Activated T-helper 1 cell treated with Interleukin-2 at 50 U/mL for 16 hours (primary cell): ENCODE data around the gene CD177.
"Not testable (repeated sequence)": the region's sequence is repeated elsewhere in the genome, so short reads cannot be mapped to it uniquely, and the experiment has no call there.

Experiments
- DNase-seq: peaks from one replicate; pipeline ENCODE4 v3.0.0-alpha.2; 2020; ENCODE audit warnings: low read depth

Gene CD177

DNA sequence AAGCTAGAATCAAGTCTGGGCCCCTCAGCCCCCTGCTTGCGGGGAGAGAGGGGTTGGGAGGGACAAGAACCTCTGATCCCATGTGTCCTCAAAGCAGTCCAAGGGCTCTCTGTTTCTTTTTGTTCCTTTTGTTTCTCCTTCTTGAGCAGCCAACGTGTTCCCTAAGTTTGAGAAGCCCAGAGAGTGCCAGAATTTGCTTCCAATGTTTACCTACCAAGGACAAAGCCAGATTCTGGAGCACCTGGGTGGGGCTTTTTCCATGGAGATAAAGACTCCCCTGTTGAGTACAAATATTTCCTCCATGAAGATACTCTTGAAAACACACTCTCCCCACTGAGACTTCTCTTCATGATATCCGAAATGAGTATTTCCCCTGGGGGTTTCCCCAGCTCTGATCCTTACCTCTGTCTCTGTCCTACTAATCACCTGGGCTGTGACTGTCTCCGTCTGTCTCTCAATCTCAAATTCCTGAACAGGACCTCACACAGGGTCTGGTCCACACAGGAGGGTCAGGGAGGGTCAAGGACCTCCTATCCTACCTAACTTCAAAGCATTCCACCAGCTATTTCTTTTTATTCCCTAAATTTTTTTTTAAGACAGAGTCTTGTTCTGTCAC is 27.4 kb downstream of the CD177 start:
- DNase-seq, result no peak

DNA sequence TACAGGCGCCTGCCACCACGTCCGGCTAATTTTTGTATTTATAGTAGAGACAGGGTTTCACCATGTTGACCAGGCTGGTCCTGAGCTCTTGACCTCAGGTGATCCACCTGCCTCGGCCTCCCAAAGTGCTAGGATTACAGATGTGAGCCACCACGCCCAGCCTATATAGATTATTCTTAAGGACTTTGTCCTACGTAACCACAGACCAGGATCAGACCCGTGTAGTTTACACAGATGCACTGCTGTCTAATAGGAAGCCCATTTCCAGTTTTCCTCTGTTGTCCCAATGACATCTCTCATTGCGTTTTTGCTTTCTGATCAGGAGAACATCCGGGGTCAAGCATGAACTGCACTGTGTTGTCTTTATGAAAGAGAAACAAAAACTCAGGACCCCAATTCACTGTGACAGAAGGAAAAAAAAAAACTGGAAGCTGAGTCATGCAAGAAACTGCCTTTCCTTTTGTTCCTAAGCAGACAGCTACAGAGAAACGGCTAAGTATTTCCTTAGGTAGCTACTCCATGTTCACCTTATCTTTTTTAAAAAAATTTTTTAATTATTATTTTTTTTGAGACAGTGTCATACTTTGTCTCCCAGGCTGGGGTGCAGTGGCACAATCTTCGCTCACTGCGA is 29.2 kb downstream of the CD177 start:
- not testable (repeated sequence) for DNase-seq

DNA sequence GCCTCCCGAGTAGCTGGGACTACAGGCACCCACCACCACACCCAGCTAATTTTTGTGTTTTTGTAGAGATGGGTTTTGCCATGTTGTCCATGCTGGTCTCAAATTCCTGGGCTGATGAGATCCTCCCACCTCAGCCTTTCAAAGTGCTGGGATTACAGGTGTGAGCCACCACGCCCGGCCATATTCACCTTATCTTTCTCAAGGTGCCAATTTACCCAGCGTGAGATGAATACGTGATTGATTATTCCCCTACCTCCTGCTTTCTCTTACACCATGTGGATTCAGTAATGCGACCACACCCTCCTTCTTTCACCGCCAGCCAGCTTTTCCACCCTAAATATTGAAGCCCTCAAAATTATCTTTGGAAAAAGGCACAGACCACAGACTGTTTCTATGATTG is 29.8 kb downstream of the CD177 start:
- not testable (repeated sequence) for DNase-seq

DNA sequence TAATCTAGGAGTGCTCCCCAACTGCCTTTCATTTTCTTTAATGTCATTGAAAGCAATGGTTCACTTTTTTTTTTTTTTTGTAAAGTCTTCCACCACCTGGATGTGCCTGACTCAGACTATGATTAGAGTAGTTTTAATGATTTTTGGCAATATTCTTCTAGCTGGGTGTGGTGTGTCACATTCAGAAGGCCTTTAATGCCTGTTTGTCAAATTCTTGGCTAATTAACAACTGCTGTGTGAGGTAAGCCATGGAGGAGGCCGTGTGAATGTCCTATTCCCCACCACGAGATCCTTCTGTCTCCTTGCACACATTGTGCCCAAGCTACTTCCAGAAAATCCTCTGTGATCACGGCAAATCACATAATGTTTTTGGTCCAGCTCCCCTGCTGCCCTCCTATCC is 30.3 kb downstream of the CD177 start:
- not testable (repeated sequence) for DNase-seq

DNA sequence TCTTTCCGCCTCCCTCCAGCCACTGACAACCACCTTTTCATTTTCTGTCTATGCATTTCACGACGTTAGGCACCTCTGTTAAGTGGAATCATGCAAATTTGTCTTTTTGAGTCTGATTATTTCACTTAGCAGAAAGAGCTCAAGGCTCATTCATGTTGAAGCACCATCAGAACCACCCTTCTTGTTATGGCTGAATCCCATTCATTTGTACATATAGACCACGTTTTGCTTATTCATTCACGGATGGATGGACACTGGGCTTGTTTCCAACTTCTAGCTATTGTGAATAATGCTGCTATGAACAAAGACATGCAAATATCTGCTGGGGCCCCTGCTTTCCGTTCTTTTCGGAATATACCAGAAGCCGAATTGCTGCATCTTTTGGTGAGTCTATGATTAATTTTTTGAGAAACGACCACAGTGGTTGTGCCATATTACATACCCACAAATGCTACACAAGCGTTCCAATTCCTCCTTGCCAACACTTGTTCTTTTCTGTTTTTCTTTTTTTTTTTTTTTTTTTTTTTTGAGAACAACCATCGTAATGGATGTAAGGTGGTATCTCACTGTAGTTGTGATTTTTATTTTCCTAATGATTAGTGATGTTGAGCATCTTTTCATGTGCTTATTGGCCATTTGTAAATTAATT is 37.5 kb downstream of the CD177 start:
- DNase-seq, result not testable (repeated sequence)

DNA sequence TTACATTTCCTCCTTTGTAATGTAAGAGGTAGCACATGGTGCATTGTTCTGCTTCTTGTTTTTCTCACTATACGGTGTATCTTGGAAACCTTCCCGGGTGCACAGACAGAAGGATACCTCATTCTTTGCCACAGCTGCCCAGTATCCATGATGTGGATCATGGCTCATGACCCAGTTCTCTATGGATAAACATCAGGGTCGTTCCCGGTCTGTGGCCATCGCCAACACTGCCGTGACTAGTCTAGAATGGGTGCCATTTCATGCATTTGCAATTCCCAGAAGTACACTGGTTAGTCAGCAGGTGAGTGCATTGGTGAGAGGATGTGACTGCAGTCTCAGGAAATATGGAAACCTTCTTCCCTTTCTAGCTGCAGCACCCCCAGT is 38.1 kb downstream of the CD177 start:
- DNase-seq, result not testable (repeated sequence)

DNA sequence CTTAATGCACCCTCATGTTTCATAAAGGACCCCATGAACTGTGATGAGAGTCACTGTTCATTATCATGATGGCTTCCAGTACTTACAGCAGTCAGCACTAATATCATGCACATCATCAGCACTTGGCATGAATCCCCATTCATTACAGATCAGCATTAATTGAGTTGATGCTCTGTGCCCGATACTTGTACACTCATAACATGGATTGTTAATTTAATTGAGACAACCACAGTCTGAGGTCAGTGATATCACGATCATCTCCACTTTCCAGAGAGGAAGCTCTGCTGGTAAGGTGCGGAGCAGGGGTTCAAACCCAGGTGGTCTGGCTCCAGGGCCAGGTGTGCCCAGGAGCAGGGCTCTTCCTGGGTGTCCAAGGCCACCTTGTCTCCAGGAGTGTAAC is 40.0 kb downstream of the CD177 start:
- DNase-seq, result not testable (repeated sequence)

DNA sequence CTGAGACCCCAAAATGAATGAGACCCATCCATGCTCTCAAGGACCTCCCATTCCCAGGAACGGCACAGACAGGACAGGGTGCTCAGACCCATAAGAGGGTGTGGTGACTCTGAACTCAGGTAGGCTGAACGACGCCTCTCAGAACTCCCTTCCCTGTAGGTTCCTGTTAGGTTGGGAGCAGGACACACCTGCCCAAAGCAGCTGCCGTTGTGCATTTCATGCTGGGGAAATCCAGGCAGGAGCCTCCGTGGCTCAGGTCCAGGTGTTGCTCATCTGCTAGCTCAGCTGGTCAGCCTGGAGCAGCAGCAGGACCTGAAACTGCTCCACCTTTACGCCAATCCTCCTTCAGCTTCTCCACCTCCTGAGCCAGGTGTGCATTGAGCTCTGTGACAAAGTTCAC is 42.1 kb downstream of the CD177 start:
- no peak for DNase-seq

DNA sequence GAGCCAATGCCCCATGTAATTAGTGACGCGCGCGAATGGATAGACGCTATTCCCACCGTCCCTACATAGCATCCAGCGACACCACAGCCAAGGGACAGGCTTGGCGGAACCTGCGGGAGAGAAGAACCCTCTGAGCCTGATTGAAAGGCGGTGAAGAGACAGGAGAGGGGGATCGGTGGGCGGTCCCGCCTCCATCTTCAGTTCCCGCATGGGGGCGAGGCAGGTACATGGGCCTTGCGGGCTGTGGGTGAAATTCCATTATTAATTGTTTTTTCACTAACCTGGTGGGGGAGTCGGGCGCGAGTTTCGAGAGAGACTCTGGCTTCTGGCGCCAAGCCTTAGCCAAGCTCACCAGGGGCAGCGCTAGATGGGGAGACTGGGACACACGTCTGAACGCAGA is 52.8 kb downstream of the CD177 start:
- DNase-seq, result no peak

DNA sequence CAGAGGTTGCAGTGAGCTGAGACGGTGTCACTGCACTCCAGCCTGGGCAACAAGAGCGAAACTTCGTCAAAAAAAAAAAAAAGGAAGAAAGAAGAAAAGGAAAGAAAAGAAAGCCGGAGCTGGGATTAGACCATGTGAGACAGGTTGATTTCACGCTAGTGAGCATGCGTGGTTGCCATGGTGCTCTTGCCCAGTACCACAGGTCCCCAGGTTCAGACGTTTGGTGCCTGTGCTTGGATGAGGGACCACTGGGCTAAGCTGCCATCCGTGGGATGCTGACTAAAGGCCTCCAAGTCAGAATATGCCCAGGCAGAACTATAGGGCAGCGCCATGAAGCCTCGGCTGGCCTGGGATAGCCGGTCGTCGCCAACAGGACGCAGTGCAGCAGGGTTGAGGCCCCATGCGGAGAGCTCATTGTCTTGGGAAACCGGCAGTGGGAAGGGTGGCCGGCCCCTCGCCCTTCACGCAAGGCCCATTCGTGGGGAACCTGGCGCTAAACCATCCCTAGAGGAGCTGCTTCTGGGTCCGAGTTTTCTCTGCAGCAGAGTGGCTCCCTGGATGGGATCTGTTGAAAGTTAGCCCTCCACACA is 54.0 kb downstream of the CD177 start:
- DNase-seq, result no peak

DNA sequence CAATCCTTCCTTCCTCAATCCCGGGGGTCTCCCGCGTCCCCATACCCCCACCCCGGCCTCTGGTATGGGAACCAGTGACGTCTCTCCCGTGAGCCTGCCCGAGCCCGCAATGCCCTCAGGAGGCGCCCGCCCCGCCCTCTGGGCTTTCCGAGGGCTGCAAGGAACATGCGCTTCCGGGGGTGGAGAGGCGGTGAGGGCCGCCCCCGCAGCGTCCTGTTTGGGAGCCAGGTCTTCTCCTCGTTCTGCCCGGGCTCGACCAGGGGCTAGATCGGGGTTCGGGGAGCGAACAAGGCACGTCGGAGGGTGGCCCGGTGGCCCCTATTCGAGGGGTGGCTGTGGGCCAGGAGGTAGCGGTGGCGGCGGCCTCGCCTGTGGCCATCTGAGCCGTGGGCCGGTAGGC is 54.6 kb downstream of the CD177 start:
- DNase-seq, result no peak

DNA sequence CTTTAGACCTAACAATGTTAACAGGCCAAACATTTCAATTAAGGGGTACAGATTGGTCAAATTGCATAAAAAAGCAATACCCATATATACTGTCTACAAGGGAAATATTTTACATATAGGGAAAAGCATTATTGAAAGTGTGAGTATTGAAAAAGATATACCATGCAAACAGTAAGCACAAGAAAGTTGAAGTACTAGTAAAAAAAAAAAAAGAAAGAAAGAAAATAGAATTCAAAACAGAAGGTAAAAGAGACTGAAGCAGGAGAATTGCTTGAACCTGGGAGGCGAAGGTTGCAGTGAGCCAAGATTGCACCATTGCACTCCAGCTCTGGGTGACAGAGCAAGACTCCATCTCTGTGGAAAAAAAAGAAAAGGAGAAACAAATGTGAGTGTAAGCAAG is 55.9 kb downstream of the CD177 start:
- DNase-seq, result no peak

DNA sequence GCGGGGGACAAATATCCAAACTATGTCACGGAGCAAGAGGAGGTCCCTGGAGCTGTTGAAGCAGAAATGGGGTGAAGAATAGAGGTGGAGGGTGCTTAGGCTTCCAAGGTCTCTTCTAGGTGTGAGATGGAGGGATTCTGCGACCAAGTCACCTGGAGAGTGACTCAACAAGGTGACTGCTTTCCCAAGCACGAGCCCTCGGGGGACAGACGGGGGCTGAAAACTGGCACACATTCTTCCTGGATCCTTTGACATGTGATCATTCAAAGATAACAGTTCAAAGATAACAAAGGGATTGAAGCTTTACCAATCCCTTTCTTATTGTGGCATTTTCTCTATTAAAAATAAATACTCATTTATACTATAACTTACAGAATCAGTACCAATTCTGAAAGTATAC is 59.0 kb downstream of the CD177 start:
- no peak for DNase-seq
